Osteoblast (primary cell): ENCODE data around the gene LHX3. TPM values are rescaled to one million over a fixed set of nuclear protein-coding genes. Genes with fewer than 3 reads are reported as not detected.
"Not testable (repeated sequence)": the region's sequence is repeated elsewhere in the genome, so short reads cannot be mapped to it uniquely, and the experiment has no call there.

ENCODE experiments used
- DNase-seq: peaks from one replicate; pipeline ENCODE4 v3.0.0; 2011; ENCODE audit warnings: low spot score, mixed read lengths; ENCODE audit not compliant: insufficient read length; ENCODE audit errors: missing footprints
- H2AFZ ChIP-seq: 2 replicates; pipeline ENCODE4 v1.6.0; 2011; ENCODE audit warnings: mild to moderate bottlenecking, low read length
- H3K27ac ChIP-seq: 2 replicates; pipeline ENCODE4 v1.5.1; 2011; ENCODE audit warnings: mild to moderate bottlenecking, low read depth, low read length, moderate library complexity
- H3K27me3 ChIP-seq: 2 replicates; pipeline ENCODE4 v1.6.0; 2012; ENCODE audit warnings: mild to moderate bottlenecking, control low read depth, inconsistent platforms, low read length, moderate library complexity; ENCODE audit not compliant: insufficient read depth
- H3K36me3 ChIP-seq: 2 replicates; pipeline ENCODE4 v1.5.1; 2011; ENCODE audit warnings: mild to moderate bottlenecking, low read length, control low read depth, moderate library complexity; ENCODE audit not compliant: insufficient read depth
- H3K4me1 ChIP-seq: 2 replicates; pipeline ENCODE4 v1.5.1; 2011; ENCODE audit warnings: mild to moderate bottlenecking, low read length, control low read depth, moderate library complexity; ENCODE audit not compliant: insufficient read depth
- H3K4me2 ChIP-seq: 2 replicates; pipeline ENCODE4 v1.6.0; 2011; ENCODE audit warnings: mild to moderate bottlenecking, low read length; ENCODE audit not compliant: insufficient read depth
- H3K4me3 ChIP-seq: fragments of 200-600 bp; sonication (generic); 3 replicates; pipeline ENCODE4 v1.5.1; 2012; ENCODE audit warnings: mild to moderate bottlenecking, low read length, inconsistent platforms; ENCODE audit not compliant: insufficient read depth
- H3K79me2 ChIP-seq: 2 replicates; pipeline ENCODE4 v1.6.0; 2012; ENCODE audit warnings: mild to moderate bottlenecking, low read length, control low read depth, inconsistent platforms; ENCODE audit not compliant: insufficient read depth
- H3K9me3 ChIP-seq: 2 replicates; pipeline ENCODE4 v1.5.1; 2011; ENCODE audit warnings: low read depth, low read length, control low read depth
- H4K20me1 ChIP-seq: 2 replicates; pipeline ENCODE4 v1.6.0; 2012; ENCODE audit warnings: mild to moderate bottlenecking, low read length, control low read depth; ENCODE audit not compliant: insufficient read depth
- total RNA-seq: library from RNA; depleted of rRNA; stranded (reverse); fragments of >200 nt; gene quantifications from 2 replicates; pipeline ENCODE4 v1.2.3, GENCODE V29; 2012
- TF ChIP-seq, protein P1 (sequence below): IDR thresholded peaks from 2 replicates; pipeline ENCODE4 v1.5.1; 2011; ENCODE audit warnings: mild to moderate bottlenecking, low read depth, low read length, moderate library complexity; ENCODE audit errors: extremely low read depth

LHX3 gene
- total RNA-seq, 1 donor = not detected

DNA sequence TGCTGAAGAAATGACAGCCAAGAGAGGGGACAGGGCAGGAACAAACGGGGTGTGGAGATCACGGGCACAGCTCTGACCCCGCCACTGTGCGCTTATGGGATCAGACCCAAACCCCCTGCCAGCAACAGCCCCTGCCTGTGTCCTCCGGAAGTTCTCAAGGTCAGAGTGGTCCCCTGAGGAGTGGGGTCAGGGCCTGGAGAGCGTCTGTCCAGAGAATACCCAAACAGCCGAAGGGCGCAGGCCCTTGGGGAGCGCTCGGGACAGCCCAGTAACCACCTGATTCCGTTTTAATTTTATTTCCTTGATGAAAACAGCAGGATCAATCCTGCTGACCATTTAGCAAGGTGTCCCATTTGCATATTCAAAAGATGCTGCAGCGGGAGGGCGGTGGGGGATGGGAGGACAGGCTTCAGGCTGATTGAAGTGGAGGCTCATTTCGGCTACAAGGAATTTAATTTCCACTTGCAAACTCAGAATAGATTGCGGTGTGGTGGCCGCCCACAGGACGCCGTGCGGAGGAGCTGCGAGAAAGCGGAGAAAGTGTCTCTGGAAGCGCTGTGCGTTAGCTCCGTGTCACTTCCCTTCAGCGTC is 53.6 kb downstream of the LHX3 start:
- H3K4me3 ChIP-seq = no peak overlapping the region
- TF ChIP-seq, protein P1, sequence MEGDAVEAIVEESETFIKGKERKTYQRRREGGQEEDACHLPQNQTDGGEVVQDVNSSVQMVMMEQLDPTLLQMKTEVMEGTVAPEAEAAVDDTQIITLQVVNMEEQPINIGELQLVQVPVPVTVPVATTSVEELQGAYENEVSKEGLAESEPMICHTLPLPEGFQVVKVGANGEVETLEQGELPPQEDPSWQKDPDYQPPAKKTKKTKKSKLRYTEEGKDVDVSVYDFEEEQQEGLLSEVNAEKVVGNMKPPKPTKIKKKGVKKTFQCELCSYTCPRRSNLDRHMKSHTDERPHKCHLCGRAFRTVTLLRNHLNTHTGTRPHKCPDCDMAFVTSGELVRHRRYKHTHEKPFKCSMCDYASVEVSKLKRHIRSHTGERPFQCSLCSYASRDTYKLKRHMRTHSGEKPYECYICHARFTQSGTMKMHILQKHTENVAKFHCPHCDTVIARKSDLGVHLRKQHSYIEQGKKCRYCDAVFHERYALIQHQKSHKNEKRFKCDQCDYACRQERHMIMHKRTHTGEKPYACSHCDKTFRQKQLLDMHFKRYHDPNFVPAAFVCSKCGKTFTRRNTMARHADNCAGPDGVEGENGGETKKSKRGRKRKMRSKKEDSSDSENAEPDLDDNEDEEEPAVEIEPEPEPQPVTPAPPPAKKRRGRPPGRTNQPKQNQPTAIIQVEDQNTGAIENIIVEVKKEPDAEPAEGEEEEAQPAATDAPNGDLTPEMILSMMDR = no peak
- peaks cover 26% of the 10 kb centered on the region for H3K27me3 ChIP-seq
- no peaks in the 10 kb centered on the region for H3K4me1 ChIP-seq
- no peak overlapping the region for H3K4me2 ChIP-seq
- H4K20me1 ChIP-seq = no peaks in the 10 kb centered on the region
- no peak for DNase-seq
- no peak overlapping the region for H3K27ac ChIP-seq
- H3K36me3 ChIP-seq = no peaks in the 10 kb centered on the region
- no peak overlapping the region for H2AFZ ChIP-seq
- no peaks in the 10 kb centered on the region for H3K79me2 ChIP-seq
- H3K9me3 ChIP-seq = no peaks in the 10 kb centered on the region

DNA sequence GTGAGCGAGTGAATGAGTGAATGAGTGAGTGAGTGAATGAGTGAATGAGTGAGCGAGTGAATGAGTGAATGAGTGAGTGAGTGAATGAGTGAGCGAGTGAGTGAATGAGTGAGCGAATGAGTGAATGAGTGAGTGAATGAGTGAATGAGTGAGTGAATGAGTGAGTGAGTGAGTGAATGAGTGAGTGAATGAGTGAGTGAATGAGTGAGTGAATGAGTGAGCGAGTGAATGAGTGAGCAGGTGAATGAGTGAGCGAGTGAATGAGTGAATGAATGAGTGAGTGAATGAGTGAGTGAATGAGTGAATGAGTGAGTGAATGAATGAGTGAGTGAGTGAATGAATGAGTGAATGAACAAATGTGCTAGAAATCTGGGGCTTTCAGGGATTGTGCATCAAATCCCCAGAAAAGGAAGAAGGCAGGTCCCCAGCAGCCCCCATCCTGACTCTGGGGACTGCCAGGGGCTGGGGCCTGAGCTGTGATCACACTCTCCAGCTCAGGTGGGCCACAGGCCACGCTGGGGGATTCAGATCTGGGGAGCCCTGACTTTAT is 54.2 kb downstream of the LHX3 start:
- H4K20me1 ChIP-seq, H3K36me3 ChIP-seq, H3K4me1 ChIP-seq, H3K27ac ChIP-seq, H3K9me3 ChIP-seq, DNase-seq, H2AFZ ChIP-seq, H3K79me2 ChIP-seq, H3K4me2 ChIP-seq, H3K4me3 ChIP-seq: not testable (repeated sequence)
- peaks cover 20% of the 10 kb centered on the region for H3K27me3 ChIP-seq

DNA sequence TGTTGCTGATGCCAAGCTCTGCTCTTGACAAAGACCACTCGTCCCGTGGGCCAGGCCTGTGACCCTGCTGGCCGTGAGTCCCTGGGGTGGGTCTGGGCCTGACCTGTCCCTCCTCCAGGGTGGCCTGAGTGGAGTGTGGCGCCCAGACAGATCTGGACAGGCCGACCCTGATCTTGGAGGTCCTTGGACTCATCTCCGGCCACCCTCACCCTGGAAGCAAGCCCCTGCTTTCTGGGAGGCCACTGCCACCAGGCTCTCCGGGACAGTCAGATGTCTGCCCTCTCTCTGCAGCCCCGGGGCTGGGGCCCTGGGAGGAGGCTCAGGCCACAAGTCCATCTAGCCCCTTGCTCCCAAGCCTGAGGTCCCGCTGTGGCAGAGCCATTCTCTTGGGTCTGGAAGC is 55.1 kb downstream of the LHX3 start:
- H3K36me3 ChIP-seq = no peaks in the 10 kb centered on the region
- no peaks in the 10 kb centered on the region for H3K9me3 ChIP-seq
- DNase-seq = no peak
- H4K20me1 ChIP-seq = no peaks in the 10 kb centered on the region
- no peaks in the 10 kb centered on the region for H3K4me1 ChIP-seq
- no peak overlapping the region for H3K4me2 ChIP-seq
- H3K79me2 ChIP-seq = no peaks in the 10 kb centered on the region
- TF ChIP-seq, protein P1 = no peak
- peaks cover 11% of the 10 kb centered on the region for H3K27me3 ChIP-seq
- no peak overlapping the region for H3K4me3 ChIP-seq
- H3K27ac ChIP-seq = no peak overlapping the region
- no peak overlapping the region for H2AFZ ChIP-seq

DNA sequence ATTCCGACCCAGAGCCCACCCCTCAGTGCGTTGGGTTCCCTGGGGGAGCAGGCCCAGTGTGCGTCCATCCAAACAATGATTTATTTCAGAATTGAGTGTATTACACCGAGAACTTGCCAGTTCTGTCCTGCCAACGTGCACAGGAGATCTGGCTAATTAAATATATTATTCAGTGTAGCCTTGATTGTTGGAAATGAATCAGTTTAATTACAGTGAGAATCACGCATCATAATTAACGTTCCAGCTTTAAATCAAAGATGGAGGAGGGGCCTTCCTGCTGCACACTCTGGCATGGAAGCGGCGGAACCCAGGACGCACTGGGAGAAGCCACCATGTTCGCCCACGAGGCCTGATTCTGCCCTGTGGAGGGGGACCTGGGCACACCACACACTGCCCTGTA is 55.6 kb downstream of the LHX3 start:
- Histone ChIP-seq H3K36me3 (no peaks in the 10 kb centered on the region), H3K9me3 (no peaks in the 10 kb centered on the region), H3K79me2 (no peaks in the 10 kb centered on the region), H3K4me3 (no peak overlapping the region), H3K4me1 (no peaks in the 10 kb centered on the region), H3K27ac (no peak overlapping the region), H3K4me2 (no peak overlapping the region), H4K20me1 (no peaks in the 10 kb centered on the region), H2AFZ (no peak overlapping the region), H3K27me3 (peaks cover 8% of the 10 kb centered on the region)
- DNase-seq = no peak
- TF ChIP-seq, protein P1 = no peak
